GM06990 (cell line): ENCODE measurements around the gene KLF3.

Experiments
- DNase-seq: peaks from one replicate; pipeline ENCODE4 v3.0.0-alpha.2; 2011; ENCODE audit not compliant: insufficient read length; ENCODE audit errors: extremely low read depth
- H3K27me3 ChIP-seq: replicated peaks from 2 replicates; pipeline ENCODE4 v1.6.0; 2011; ENCODE audit warnings: low read length; ENCODE audit not compliant: control insufficient read depth, insufficient read depth
- H3K36me3 ChIP-seq: 2 replicates; pipeline ENCODE4 v1.5.1; 2011; ENCODE audit warnings: low read length; ENCODE audit not compliant: control insufficient read depth, insufficient read depth
- H3K4me3 ChIP-seq: replicated peaks from 2 replicates; pipeline ENCODE4 v1.5.1; 2011; ENCODE audit warnings: low read depth, mild to moderate bottlenecking, control low read depth, low read length
- TF ChIP-seq, protein P1 (sequence below): IDR thresholded peaks from 2 replicates; pipeline ENCODE4 v1.5.1; 2011; ENCODE audit warnings: low read length, control low read depth, mild to moderate bottlenecking, inconsistent platforms; ENCODE audit not compliant: insufficient read depth, poor library complexity, severe bottlenecking

The KLF3 gene

DNA sequence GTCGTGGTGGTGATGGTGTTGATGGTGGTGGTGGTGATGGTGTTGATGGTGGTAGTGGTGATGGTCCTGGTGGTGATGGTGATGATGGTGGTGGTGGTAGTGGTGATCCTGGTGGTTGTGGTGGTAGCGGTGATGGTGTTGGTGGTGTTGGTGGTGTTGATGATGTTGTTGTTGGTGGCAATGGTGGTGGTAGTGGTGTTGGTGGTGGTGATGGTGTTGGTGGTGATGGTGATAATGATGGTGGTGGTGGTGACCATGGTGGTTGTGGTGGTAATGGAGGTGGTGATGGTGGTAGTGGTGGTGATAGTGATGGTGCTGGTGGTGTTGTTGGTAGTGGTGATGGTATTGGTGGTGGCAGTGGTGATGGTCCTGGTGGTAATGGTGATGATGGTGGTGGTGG is 69.7 kb downstream of the KLF3 start:
- Histone ChIP-seq H3K36me3 (no peaks in the 10 kb centered on the region), H3K27me3 (no peaks in the 10 kb centered on the region), H3K4me3 (no peak overlapping the region)
- TF ChIP-seq, protein P1, sequence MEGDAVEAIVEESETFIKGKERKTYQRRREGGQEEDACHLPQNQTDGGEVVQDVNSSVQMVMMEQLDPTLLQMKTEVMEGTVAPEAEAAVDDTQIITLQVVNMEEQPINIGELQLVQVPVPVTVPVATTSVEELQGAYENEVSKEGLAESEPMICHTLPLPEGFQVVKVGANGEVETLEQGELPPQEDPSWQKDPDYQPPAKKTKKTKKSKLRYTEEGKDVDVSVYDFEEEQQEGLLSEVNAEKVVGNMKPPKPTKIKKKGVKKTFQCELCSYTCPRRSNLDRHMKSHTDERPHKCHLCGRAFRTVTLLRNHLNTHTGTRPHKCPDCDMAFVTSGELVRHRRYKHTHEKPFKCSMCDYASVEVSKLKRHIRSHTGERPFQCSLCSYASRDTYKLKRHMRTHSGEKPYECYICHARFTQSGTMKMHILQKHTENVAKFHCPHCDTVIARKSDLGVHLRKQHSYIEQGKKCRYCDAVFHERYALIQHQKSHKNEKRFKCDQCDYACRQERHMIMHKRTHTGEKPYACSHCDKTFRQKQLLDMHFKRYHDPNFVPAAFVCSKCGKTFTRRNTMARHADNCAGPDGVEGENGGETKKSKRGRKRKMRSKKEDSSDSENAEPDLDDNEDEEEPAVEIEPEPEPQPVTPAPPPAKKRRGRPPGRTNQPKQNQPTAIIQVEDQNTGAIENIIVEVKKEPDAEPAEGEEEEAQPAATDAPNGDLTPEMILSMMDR: no peak
- no peak for DNase-seq

DNA sequence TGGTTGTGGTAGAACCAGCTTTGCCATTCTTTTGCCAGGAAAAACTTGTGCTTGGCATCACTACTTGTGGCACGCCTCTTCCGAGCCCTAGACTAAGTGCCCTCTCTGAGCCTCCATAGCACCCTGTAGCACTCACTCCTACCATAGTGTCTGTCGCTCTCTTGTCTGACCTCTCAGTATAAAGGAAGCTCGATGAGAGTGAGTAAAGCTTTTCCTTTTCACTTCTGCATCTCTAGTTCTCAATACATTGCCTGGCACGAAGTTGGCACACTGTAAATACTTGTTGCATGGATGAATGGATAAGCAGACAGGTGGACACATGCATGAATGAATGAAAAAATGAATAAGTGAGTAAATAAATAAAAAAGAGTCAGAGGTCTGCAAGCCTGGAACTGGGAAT is 70.4 kb downstream of the KLF3 start:
- Histone ChIP-seq H3K27me3 (no peaks in the 10 kb centered on the region), H3K4me3 (no peak overlapping the region), H3K36me3 (no peaks in the 10 kb centered on the region)
- no peak for DNase-seq
- TF ChIP-seq, protein P1: no peak

DNA sequence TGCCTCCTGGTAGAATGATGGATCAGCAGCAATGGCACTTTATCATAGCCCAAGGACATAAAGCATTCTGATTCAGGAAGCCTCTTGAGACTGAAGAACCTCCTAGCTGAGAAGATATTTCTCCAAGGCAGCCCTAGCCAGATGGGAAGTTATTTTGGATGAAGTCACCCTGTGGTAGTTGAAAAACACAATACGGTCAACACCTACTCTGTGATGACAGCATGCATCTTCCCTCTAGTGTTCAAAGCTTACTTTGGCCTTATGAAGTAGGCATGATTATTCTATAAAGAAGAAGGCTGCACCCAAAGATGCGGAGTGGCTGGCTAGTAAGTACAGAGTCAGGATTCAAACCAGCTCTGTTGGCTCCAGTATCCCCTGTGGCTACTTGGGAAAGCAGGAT is 70.9 kb downstream of the KLF3 start:
- H3K36me3 ChIP-seq: no peaks in the 10 kb centered on the region
- TF ChIP-seq, protein P1: no peak
- DNase-seq: no peak
- H3K4me3 ChIP-seq: no peak overlapping the region
- H3K27me3 ChIP-seq: no peaks in the 10 kb centered on the region

DNA sequence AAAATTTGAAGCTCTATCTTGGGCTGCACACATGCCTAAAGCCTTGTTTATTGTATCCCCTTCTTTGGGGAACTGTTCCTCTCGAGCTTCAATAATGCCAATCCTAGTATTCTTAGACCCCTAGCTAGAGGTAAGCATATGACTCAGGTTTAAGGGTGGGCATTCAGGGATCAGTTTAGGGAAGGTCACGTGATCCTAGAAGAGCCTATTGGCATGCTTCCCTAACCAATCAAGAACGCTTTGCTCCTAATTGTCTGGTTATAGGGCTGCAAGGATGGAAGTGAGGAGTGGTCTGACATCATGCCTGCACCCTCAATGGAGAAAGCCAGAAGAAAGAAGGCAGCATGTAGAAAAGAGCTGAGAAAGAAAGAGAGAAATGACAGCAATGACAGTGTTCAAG is 71.9 kb downstream of the KLF3 start:
- H3K27me3 ChIP-seq: no peaks in the 10 kb centered on the region
- DNase-seq: no peak
- TF ChIP-seq, protein P1: no peak
- H3K4me3 ChIP-seq: no peak overlapping the region
- H3K36me3 ChIP-seq: no peaks in the 10 kb centered on the region

DNA sequence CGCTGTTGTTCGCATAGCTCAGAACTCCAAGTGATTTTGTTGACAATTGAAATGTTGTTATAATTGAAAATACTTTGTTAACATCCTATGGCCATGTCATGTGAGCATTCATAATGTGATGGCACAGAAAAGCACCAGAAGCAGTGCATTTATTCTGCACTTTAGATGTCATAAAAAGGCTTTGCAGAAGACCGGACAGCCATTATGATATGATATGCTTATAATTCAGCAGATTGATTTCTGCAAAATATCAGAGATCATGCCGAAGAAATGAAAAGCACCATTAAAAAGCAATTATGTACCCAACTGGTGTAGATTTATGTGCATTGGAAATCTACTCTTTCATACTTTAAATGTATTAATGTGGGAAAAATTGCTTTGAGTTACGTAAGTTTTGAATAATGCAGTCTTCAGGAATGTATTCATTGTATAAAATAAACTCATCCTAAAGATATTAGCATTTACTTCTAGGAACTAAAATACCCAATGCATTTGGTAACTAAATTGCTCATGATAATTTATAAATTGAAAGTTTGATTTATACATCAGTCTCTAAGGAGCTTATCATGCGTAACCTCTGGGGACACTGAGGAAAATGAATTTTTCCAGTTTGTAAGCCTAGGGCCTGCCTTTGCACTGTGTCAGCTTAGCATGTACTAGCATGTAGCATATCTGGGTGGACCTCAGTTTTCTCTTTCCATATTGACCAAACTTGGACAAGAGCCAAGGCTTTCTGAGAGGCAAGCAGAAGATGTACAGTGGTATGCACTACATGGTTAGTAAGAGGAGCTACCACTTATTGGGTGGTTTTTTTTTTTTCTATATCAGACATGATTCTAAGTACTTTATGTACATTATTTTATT is 75.2 kb downstream of the KLF3 start:
- no peak for DNase-seq
- Histone ChIP-seq H3K27me3 (no peaks in the 10 kb centered on the region), H3K4me3 (no peak overlapping the region), H3K36me3 (no peaks in the 10 kb centered on the region)
- TF ChIP-seq, protein P1: no peak
